Endothelial cell of umbilical vein (primary cell): ENCODE results near the gene GABRR2. TPM values are rescaled to one million over a fixed set of nuclear protein-coding genes. Genes with fewer than 3 reads are reported as not detected.

Experiments used
- BruUV-seq: library from RNA; stranded (reverse); fragments of 400-500 nt; replicated peaks from 2 replicates; lab custom pipeline; 2021; lab: Mats Ljungman, UMichigan
- CTCF ChIA-PET: fragments of 300-600, 350-600 bp; sonication (Branson Sonifier 250); formaldehyde crosslinking; loops from one replicate; lab custom pipeline; 2021; ENCODE audit warnings: antibody characterized with exemption, inconsistent platforms; lab: Charles Lee
- POLR2A ChIA-PET: fragments of 300-600, 350-600 bp; sonication (Branson Sonifier 250); formaldehyde crosslinking; loops from one replicate; lab custom pipeline; 2021; ENCODE audit warnings: antibody characterized with exemption, inconsistent platforms; lab: Charles Lee
- DNase-seq: peaks from one replicate; pipeline ENCODE4 v3.0.0-alpha.2; 2011; ENCODE audit warnings: low read depth, low spot score
- FAIRE-seq: peaks from 2 replicates; lab custom pipeline; 2011; peaks lifted over from hg19 to GRCh38; lab: Jason Lieb, UNC
- H2AFZ ChIP-seq: 2 replicates; pipeline ENCODE4 v1.6.0; 2012; ENCODE audit warnings: low read depth, low read length, control low read depth, inconsistent platforms
- H3K27ac ChIP-seq: 2 replicates; pipeline ENCODE4 v1.5.1; 2011; ENCODE audit warnings: low read depth, mild to moderate bottlenecking, control low read depth, low read length, moderate library complexity; ENCODE audit not compliant: insufficient read depth
- H3K27me3 ChIP-seq, 2 experiments: 2 replicates each; pipeline versions ENCODE4 v1.6.0 to v1.6.1; 2011; ENCODE audit warnings: low read length in 2 of 2, mixed read lengths in 1 of 2; ENCODE audit not compliant: control insufficient read depth in 2 of 2, insufficient read depth in 2 of 2
- H3K36me3 ChIP-seq, 2 experiments: 2 replicates in 1 of 2; 3 replicates in 1 of 2; pipeline ENCODE4 v1.5.1; 2011; ENCODE audit warnings: low read length in 2 of 2, mild to moderate bottlenecking in 1 of 2, moderate library complexity in 1 of 2; ENCODE audit not compliant: control insufficient read depth in 2 of 2, insufficient read depth in 2 of 2; ENCODE audit errors: extremely low read depth in 1 of 2
- H3K4me1 ChIP-seq: 3 replicates; pipeline ENCODE4 v1.5.1; 2011; ENCODE audit warnings: mild to moderate bottlenecking, low read length; ENCODE audit not compliant: control insufficient read depth, insufficient read depth; ENCODE audit errors: extremely low read depth
- H3K4me2 ChIP-seq: 2 replicates; pipeline ENCODE4 v1.6.1; 2011; ENCODE audit warnings: low read length, control low read depth, mixed read lengths; ENCODE audit not compliant: insufficient read depth
- H3K4me3 ChIP-seq, 3 experiments: fragments of 200-600 bp in 1 of 3; sonication (generic), shearing (Covaris generic) in 1 of 3; replicated peaks in 1 of 3; 2 replicates each; pipeline ENCODE4 v1.5.1; 2011 to 2016; ENCODE audit warnings: control low read depth in 3 of 3, low read length in 3 of 3, mild to moderate bottlenecking in 2 of 3, inconsistent platforms in 1 of 3, low read depth in 1 of 3, moderate library complexity in 1 of 3; ENCODE audit not compliant: insufficient read depth in 1 of 3
- H3K79me2 ChIP-seq: 2 replicates; pipeline ENCODE4 v1.6.0; 2012; ENCODE audit warnings: low read length, inconsistent platforms; ENCODE audit not compliant: control insufficient read depth, insufficient read depth
- H3K9ac ChIP-seq: replicated peaks from 2 replicates; pipeline ENCODE3; 2011; ENCODE audit warnings: low read length, control low read depth; ENCODE audit not compliant: insufficient read depth; ENCODE audit errors: extremely low read depth
- H3K9me1 ChIP-seq: replicated peaks from 3 replicates; pipeline ENCODE4 v1.6.0; 2011; ENCODE audit warnings: mild to moderate bottlenecking, low read length; ENCODE audit not compliant: control insufficient read depth, insufficient read depth; ENCODE audit errors: extremely low read depth
- H3K9me3 ChIP-seq: replicated peaks from 2 replicates; pipeline ENCODE4 v1.5.1; 2012; ENCODE audit warnings: low read length, inconsistent platforms; ENCODE audit not compliant: control insufficient read depth, insufficient read depth
- H4K20me1 ChIP-seq: replicated peaks from 2 replicates; pipeline ENCODE3; 2011; ENCODE audit warnings: mild to moderate bottlenecking, low read length; ENCODE audit not compliant: control insufficient read depth, insufficient read depth; ENCODE audit errors: extremely low read depth
- EZH2 ChIP-seq: IDR thresholded peaks from 2 replicates; pipeline ENCODE4 v1.6.1; 2012; ENCODE audit warnings: borderline replicate concordance, low read depth, mild to moderate bottlenecking, moderate library complexity, low read length, inconsistent platforms; ENCODE audit not compliant: severe bottlenecking
- FOS ChIP-seq: IDR thresholded peaks from 2 replicates; pipeline ENCODE4 v1.6.1; 2011; ENCODE audit warnings: mild to moderate bottlenecking, low read length, moderate library complexity, borderline replicate concordance; ENCODE audit not compliant: insufficient read depth
- GATA2 ChIP-seq: IDR thresholded peaks from 2 replicates; pipeline ENCODE4 v1.7.0; 2011; ENCODE audit warnings: low read depth, mild to moderate bottlenecking, moderate library complexity, mixed read lengths, low read length; ENCODE audit not compliant: insufficient read length, insufficient read depth
- JUN ChIP-seq: IDR thresholded peaks from 2 replicates; pipeline ENCODE4 v1.6.1; 2011; ENCODE audit warnings: borderline replicate concordance, low read depth; ENCODE audit not compliant: insufficient read length, insufficient read depth
- MYC ChIP-seq: IDR thresholded peaks from one replicate; pipeline ENCODE4 v1.6.1; 2011; ENCODE audit warnings: mild to moderate bottlenecking, low read depth, low read length
- POLR2A ChIP-seq: IDR thresholded peaks from 2 replicates; pipeline ENCODE4 v1.6.1; 2012; ENCODE audit warnings: low read depth, mild to moderate bottlenecking, control low read depth, low read length
- POLR2AphosphoS5 ChIP-seq: IDR thresholded peaks from 2 replicates; pipeline ENCODE4 v1.6.1; 2012; ENCODE audit warnings: low read depth, mild to moderate bottlenecking, control low read depth, low read length, moderate library complexity; ENCODE audit not compliant: insufficient read depth
- dilution Hi-C: fragments of 300-500 bp; cut with MboI; formaldehyde crosslinking; loops from one replicate; pipeline ENCODE4 v1.15.0; 2019; ENCODE audit warnings: low sequenced_read_pairs; ENCODE audit not compliant: extremely low pct_ligation_motif_present
- intact Hi-C: fragments of 100-400 bp; cut with micrococcal nuclease; formaldehyde crosslinking; loops from one replicate; pipeline ENCODE4 v1.10.0; 2022
- polyA plus RNA-seq, 4 experiments: library from polyadenylated mRNA; depleted of rRNA in 3 of 4; stranded (reverse) in 3 of 4; unstranded in 1 of 4; fragments of >200 nt; gene quantifications; 2 replicates each; pipeline versions ENCODE4 v1.2.1 to v1.2.3, GENCODE V29; 2011 to 2012; ENCODE audit warnings: missing spikeins in 1 of 4
- total RNA-seq: library from RNA; stranded (reverse); gene quantifications from 2 replicates; pipeline ENCODE4 v1.2.3, GENCODE V29; 2021
- TF ChIP-seq, protein P1 (sequence below), 2 donors: IDR thresholded peaks; 1 replicate in 1 of 2; 2 replicates in 1 of 2; pipeline ENCODE4 v1.5.1; 2011; ENCODE audit warnings: low read length in 2 of 2, mild to moderate bottlenecking in 2 of 2, moderate library complexity in 2 of 2, control low read depth in 1 of 2, inconsistent platforms in 1 of 2, low read depth in 1 of 2; ENCODE audit not compliant: insufficient read depth in 1 of 2; ENCODE audit errors: extremely low read depth in 1 of 2
- TF ChIP-seq, protein P2 (sequence below): IDR thresholded peaks from 2 replicates; pipeline ENCODE4 v1.6.1; 2011; ENCODE audit not compliant: insufficient read depth, insufficient read length

Gene GABRR2
- total and polyA plus RNA-seq, 2 donors (not counting 3 experiments of a cell fraction or from before 2014, with no cell fraction given) = 1.4 to 3.6 TPM

GRCh38 chr6:89209457-89209856 lies 105.6 kb downstream of the GABRR2 start:
- Histone ChIP-seq H3K27ac (no peak overlapping the region), H3K27me3 (peaks cover under 1 to 2% of the 10 kb centered on the region in 2 experiments), H3K9ac (no peak overlapping the region), H3K4me2 (no peak overlapping the region), H2AFZ (no peak overlapping the region), H3K36me3 (no peaks in the 10 kb centered on the region), H3K9me3 (no peaks in the 10 kb centered on the region), H3K79me2 (no peaks in the 10 kb centered on the region), H3K9me1 (no peaks in the 10 kb centered on the region), H3K4me1 (no peaks in the 10 kb centered on the region), H4K20me1 (no peaks in the 10 kb centered on the region), H3K4me3 (no peak overlapping the region)
- dilution Hi-C loops = no loop called here
- TF ChIP-seq POLR2A = no peak
- TF ChIP-seq JUN = no peak
- no peak for TF ChIP-seq GATA2
- TF ChIP-seq, protein P1, sequence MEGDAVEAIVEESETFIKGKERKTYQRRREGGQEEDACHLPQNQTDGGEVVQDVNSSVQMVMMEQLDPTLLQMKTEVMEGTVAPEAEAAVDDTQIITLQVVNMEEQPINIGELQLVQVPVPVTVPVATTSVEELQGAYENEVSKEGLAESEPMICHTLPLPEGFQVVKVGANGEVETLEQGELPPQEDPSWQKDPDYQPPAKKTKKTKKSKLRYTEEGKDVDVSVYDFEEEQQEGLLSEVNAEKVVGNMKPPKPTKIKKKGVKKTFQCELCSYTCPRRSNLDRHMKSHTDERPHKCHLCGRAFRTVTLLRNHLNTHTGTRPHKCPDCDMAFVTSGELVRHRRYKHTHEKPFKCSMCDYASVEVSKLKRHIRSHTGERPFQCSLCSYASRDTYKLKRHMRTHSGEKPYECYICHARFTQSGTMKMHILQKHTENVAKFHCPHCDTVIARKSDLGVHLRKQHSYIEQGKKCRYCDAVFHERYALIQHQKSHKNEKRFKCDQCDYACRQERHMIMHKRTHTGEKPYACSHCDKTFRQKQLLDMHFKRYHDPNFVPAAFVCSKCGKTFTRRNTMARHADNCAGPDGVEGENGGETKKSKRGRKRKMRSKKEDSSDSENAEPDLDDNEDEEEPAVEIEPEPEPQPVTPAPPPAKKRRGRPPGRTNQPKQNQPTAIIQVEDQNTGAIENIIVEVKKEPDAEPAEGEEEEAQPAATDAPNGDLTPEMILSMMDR (IDR thresholded peaks at IDR 0.05; ENCODE audit: extremely low read depth in 1 of 2, insufficient read depth in 1 of 2, low read depth in 1 of 2, low read length in 2 of 2) = no peak
- no peak for TF ChIP-seq FOS
- no peak for TF ChIP-seq MYC
- TF ChIP-seq, protein P2, sequence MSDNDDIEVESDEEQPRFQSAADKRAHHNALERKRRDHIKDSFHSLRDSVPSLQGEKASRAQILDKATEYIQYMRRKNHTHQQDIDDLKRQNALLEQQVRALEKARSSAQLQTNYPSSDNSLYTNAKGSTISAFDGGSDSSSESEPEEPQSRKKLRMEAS = no peak
- TF ChIP-seq POLR2AphosphoS5 = no peak
- TF ChIP-seq EZH2 = no peak
- CTCF ChIA-PET = interaction anchor here (1.0 kb wide), 1 partner anchor 10 kb away, joined by 3 read pairs; no protein-coding TSS in a partner anchor
- no TSS peak for BruUV-seq
- intact Hi-C loops = no loop called here
- no peak for FAIRE-seq
- POLR2A ChIA-PET = no interaction called here
- no peak for DNase-seq
